HepG2 (cell line): Measurements from ENCODE around the gene PPEF2. TPM values are rescaled to one million over a fixed set of nuclear protein-coding genes. Genes with fewer than 3 reads are reported as not detected.

ENCODE experiments used
- ATAC-seq: fragments of 200-7000 bp; cut with Tn5 transposase; 3 replicates; pipeline ENCODE4 v1.9.1; 2020; ENCODE audit warnings: mild to moderate bottlenecking, moderate library complexity
- BruUV-seq: library from RNA; stranded (reverse); fragments of 400-500 nt; replicated peaks from 2 replicates; lab custom pipeline; 2021; lab: Mats Ljungman, UMichigan
- CTCF ChIA-PET: fragments of 300-600 bp; formaldehyde crosslinking; extraction: SDS; loops from one replicate; lab custom pipeline; 2021; ENCODE audit warnings: low total read pairs, inconsistent platforms, low intra/inter-chr PET ratio; lab: Yijun Ruan, JAX
- POLR2A ChIA-PET: fragments of 350-600 bp; sonication (Branson Sonifier 250); formaldehyde crosslinking; loops from one replicate; lab custom pipeline; 2020; ENCODE audit warnings: antibody characterized with exemption, inconsistent platforms; lab: Yijun Ruan, JAX
- DNase-seq: peaks from one replicate; pipeline ENCODE4 v3.0.0-alpha.2; 2015; ENCODE audit warnings: low spot score
- FAIRE-seq: peaks from 3 replicates; lab custom pipeline; 2011; peaks lifted over from hg19 to GRCh38; lab: Jason Lieb, UNC
- H2AFZ ChIP-seq: one replicate; pipeline ENCODE4 v1.6.1; 2011; ENCODE audit warnings: low read length, inconsistent platforms
- H3K27ac ChIP-seq: fragments of 300-600 bp; 3 replicates; pipeline ENCODE4 v1.8.0; 2011; ENCODE audit warnings: mixed run types, mild to moderate bottlenecking, mixed read lengths, low read length, inconsistent platforms; ENCODE audit not compliant: insufficient read depth; ENCODE audit errors: extremely low read length
- H3K27me3 ChIP-seq, 2 experiments: fragments of 200-600 bp in 1 of 2; 2 replicates in 1 of 2; 3 replicates in 1 of 2; pipeline versions ENCODE4 v1.6.0 to v1.8.0; 2011; ENCODE audit warnings: low read length in 2 of 2, mild to moderate bottlenecking in 2 of 2, moderate library complexity in 2 of 2, inconsistent platforms in 1 of 2; ENCODE audit not compliant: insufficient read depth in 2 of 2, control insufficient read depth in 1 of 2
- H3K36me3 ChIP-seq, 2 experiments: fragments of 200-600 bp in 1 of 2; replicated peaks in 1 of 2; 2 replicates in 1 of 2; 3 replicates in 1 of 2; pipeline versions ENCODE4 v1.5.1 to v1.8.0; 2011; ENCODE audit warnings: low read length in 2 of 2, inconsistent platforms in 1 of 2; ENCODE audit not compliant: insufficient read depth in 2 of 2, control insufficient read depth in 1 of 2
- H3K4me1 ChIP-seq: 2 replicates; pipeline ENCODE4 v1.5.1; 2012; ENCODE audit warnings: low read length, inconsistent platforms; ENCODE audit not compliant: insufficient read depth
- H3K4me2 ChIP-seq: 2 replicates; pipeline ENCODE4 v1.6.0; 2011; ENCODE audit warnings: low read depth, low read length, inconsistent platforms
- H3K4me3 ChIP-seq, 3 experiments: fragments of 200-600 bp in 1 of 3; sonication (generic), shearing (Covaris generic) in 1 of 3; replicated peaks in 1 of 3; 2 replicates each; pipeline ENCODE4 v1.5.1; 2011 to 2016; ENCODE audit warnings: low read length in 3 of 3, inconsistent platforms in 2 of 3, low read depth in 2 of 3, mild to moderate bottlenecking in 2 of 3, control low read depth in 1 of 3, mixed read lengths in 1 of 3; ENCODE audit not compliant: insufficient read depth in 1 of 3
- H3K79me2 ChIP-seq: one replicate; pipeline ENCODE4 v1.6.1; 2011; ENCODE audit warnings: low read length, inconsistent platforms; ENCODE audit not compliant: insufficient read depth
- H3K9ac ChIP-seq: 2 replicates; pipeline ENCODE4 v1.6.0; 2011; ENCODE audit warnings: mild to moderate bottlenecking, low read depth, low read length, inconsistent platforms; ENCODE audit not compliant: insufficient read depth
- H3K9me3 ChIP-seq: 2 replicates; pipeline ENCODE4 v1.5.1; 2012; ENCODE audit warnings: mild to moderate bottlenecking, low read length
- H4K20me1 ChIP-seq: 2 replicates; pipeline ENCODE4 v1.6.0; 2011; ENCODE audit warnings: inconsistent platforms, mild to moderate bottlenecking, low read length, moderate library complexity; ENCODE audit not compliant: insufficient read depth
- CBX2 ChIP-seq, 2 experiments: fragments of 200-600 bp in 1 of 2; sonication (generic); formaldehyde crosslinking in 1 of 2; IDR thresholded peaks; 2 replicates each; pipeline versions ENCODE4 v1.7.0 to v1.8.1; 2018 to 2022; ENCODE audit warnings: low read depth in 2 of 2, low read length in 1 of 2, mild to moderate bottlenecking in 1 of 2, missing genetic modification reagents in 1 of 2
- CC2D1A ChIP-seq: sonication (generic); formaldehyde crosslinking; IDR thresholded peaks from 2 replicates; pipeline ENCODE4 v1.8.1; 2023; ENCODE audit warnings: mild to moderate bottlenecking, missing genetic modification reagents
- DR1 ChIP-seq: sonication (generic); formaldehyde crosslinking; IDR thresholded peaks from 2 replicates; pipeline ENCODE4 v1.8.0; 2021; ENCODE audit warnings: mild to moderate bottlenecking, missing genetic modification reagents, inconsistent platforms
- FOXK2 ChIP-seq: fragments of 450-650 bp; IDR thresholded peaks from 2 replicates; pipeline ENCODE4 v1.6.1; 2016
- FOXP1 ChIP-seq, 2 experiments: fragments of 450-650 bp in 1 of 2; IDR thresholded peaks; 2 replicates each; pipeline ENCODE4 v1.6.1; 2017 to 2018; ENCODE audit warnings: antibody characterized with exemption in 1 of 2
- HIVEP1 ChIP-seq: sonication (generic); formaldehyde crosslinking; IDR thresholded peaks from 2 replicates; pipeline ENCODE4 v1.4.0; 2020; ENCODE audit warnings: mild to moderate bottlenecking, missing genetic modification reagents
- KDM1A ChIP-seq: IDR thresholded peaks from 2 replicates; pipeline ENCODE4 v1.6.1; 2016; ENCODE audit warnings: missing compliant biosample characterization
- NFE2L2 ChIP-seq: fragments of 150-350 bp; IDR thresholded peaks from 2 replicates; pipeline ENCODE4 v1.6.1; 2014; ENCODE audit warnings: low read length
- PITX1 ChIP-seq: sonication (generic); formaldehyde crosslinking; IDR thresholded peaks from 2 replicates; pipeline ENCODE4 v1.5.1; 2020; ENCODE audit warnings: mild to moderate bottlenecking, missing genetic modification reagents
- SETDB1 ChIP-seq: sonication (generic); formaldehyde crosslinking; IDR thresholded peaks from 2 replicates; pipeline ENCODE4 v1.5.1; 2020; ENCODE audit warnings: missing genetic modification reagents, mild to moderate bottlenecking, borderline replicate concordance
- SOX5 ChIP-seq: IDR thresholded peaks from 2 replicates; pipeline ENCODE4 v1.6.1; 2016; ENCODE audit warnings: borderline replicate concordance
- SUZ12 ChIP-seq: fragments of 150-350 bp; IDR thresholded peaks from 2 replicates; pipeline ENCODE4 v1.6.1; 2014; ENCODE audit warnings: low read depth, low read length
- ZBTB7B ChIP-seq: sonication (generic); formaldehyde crosslinking; IDR thresholded peaks from 2 replicates; pipeline ENCODE4 v1.4.0; 2020; ENCODE audit warnings: missing genetic modification reagents
- ZIK1 ChIP-seq: sonication (generic); formaldehyde crosslinking; IDR thresholded peaks from 2 replicates; pipeline ENCODE4 v1.5.0; 2020; ENCODE audit warnings: mild to moderate bottlenecking, low read depth, missing genetic modification reagents, borderline replicate concordance
- ZNF24 ChIP-seq: fragments of 450-650 bp; IDR thresholded peaks from 2 replicates; pipeline ENCODE4 v1.6.1; 2017; ENCODE audit warnings: antibody characterized with exemption, mild to moderate bottlenecking
- ZNF720 ChIP-seq: sonication (generic); formaldehyde crosslinking; IDR thresholded peaks from 2 replicates; pipeline ENCODE4 v1.4.0; 2020; ENCODE audit warnings: missing genetic modification reagents
- WGBS: methylation state at CpG from one replicate; pipeline ENCODE4 v1.1.6; 2017; ENCODE audit warnings: low lambda C conversion rate; 5-methylcytosine and 5-hydroxymethylcytosine counted together
- in situ Hi-C: cut with HindIII; loops from 2 replicates; pipeline ENCODE4 v1.10.0; 2017; ENCODE audit warnings: low pct_unique_long_range_greater_than_20kb; ENCODE audit not compliant: extremely low pct_ligation_motif_present
- intact Hi-C: fragments of 100-400 bp; cut with micrococcal nuclease; formaldehyde crosslinking; loops from one replicate; pipeline ENCODE4 v1.10.0; 2022; ENCODE audit not compliant: unreplicated experiment
- polyA plus RNA-seq, 8 experiments: library from polyadenylated mRNA; depleted of rRNA in 3 of 8; stranded (reverse) in 7 of 8; unstranded in 1 of 8; fragments of >200 nt; fragmentation: Illumina TruSeq in 4 of 8; extraction: Trizol in 4 of 8; gene quantifications; 2 replicates each; pipeline versions ENCODE4 v1.2.1 to v1.2.3, GENCODE V29; 2011 to 2016; ENCODE audit warnings: low read depth in 4 of 8, missing spikeins in 1 of 8, mixed read lengths in 1 of 8; ENCODE audit not compliant: insufficient read depth in 1 of 8
- total RNA-seq, 5 experiments: library from RNA; depleted of rRNA; stranded (reverse); fragments of >200 nt; fragmentation: Illumina TruSeq; extraction: Trizol; gene quantifications; 2 replicates each; pipeline ENCODE4 v1.2.3, GENCODE V29; 2016; ENCODE audit warnings: low read depth in 1 of 5
- TF ChIP-seq, protein P1 (sequence below): sonication (generic); formaldehyde crosslinking; IDR thresholded peaks from 2 replicates; pipeline ENCODE4; 2020; ENCODE audit warnings: missing genetic modification reagents, mild to moderate bottlenecking, borderline replicate concordance
- TF ChIP-seq, protein P2 (sequence below): IDR thresholded peaks from 2 replicates; pipeline ENCODE4 v1.6.1; 2016; ENCODE audit warnings: control low read depth
- TF ChIP-seq, protein P3 (sequence below): sonication (generic); formaldehyde crosslinking; IDR thresholded peaks from 2 replicates; pipeline ENCODE4 v1.8.1; 2023; ENCODE audit warnings: missing genetic modification reagents, inconsistent platforms, borderline replicate concordance
- TF ChIP-seq, protein P4 (sequence below): sonication (generic); formaldehyde crosslinking; IDR thresholded peaks from 2 replicates; pipeline ENCODE4 v1.5.0; 2020; ENCODE audit warnings: missing genetic modification reagents

PPEF2 gene
- total and polyA plus RNA-seq, 2 of the 13 experiments (the other 11 are each of a cell fraction or from before 2014, with no cell fraction given), result 0.01 TPM; not detected in 1

DNA sequence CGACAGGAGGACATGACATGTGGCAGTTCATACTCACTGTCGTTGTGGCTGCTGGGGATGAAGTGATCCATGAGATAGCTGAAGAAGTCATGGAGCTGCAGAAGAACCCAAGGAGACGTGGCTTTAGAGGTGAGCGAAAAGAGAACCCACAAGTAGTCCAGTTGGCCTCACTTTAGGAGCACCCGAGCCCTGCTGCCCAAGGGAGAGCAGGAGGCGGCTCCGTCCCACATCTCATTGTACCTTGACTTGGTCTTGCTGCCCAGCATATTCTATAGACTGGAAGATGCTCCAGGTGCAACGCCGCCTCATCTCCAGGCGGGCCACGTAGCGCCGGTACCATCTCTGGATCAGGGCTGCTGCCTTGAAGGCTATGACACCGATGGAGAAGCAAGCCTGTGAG is 10.6 kb downstream of the PPEF2 start:
- H3K27ac ChIP-seq, result no peak overlapping the region
- no peaks in the 10 kb centered on the region for H4K20me1 ChIP-seq
- no peaks in the 10 kb centered on the region for H3K36me3 ChIP-seq
- H3K9me3 ChIP-seq, result no peaks in the 10 kb centered on the region
- ChIA-PET POLR2A (no interaction called here), CTCF (no interaction called here)
- WGBS, result 71% methylated on average over 7 of the region's 14 CpGs
- ATAC-seq (no peak), FAIRE-seq (no peak), DNase-seq (no peak)
- no peak overlapping the region for H3K4me2 ChIP-seq
- intact Hi-C loops (no loop called here), in situ Hi-C loops (loop anchor here (10.0 kb wide), 1 partner anchor 173 kb away; no protein-coding TSS in a partner anchor)
- no peak overlapping the region for H3K9ac ChIP-seq
- BruUV-seq, result no TSS peak
- H3K4me1 ChIP-seq, result peaks cover 7% of the 10 kb centered on the region; the same call in 1 of the 2 replicates
- H3K27me3 ChIP-seq, result peaks cover 1 to 11% of the 10 kb centered on the region in 2 experiments; a peak in 1 of 5 replicates
- no peak overlapping the region for H3K4me3 ChIP-seq
- H2AFZ ChIP-seq, result no peak overlapping the region
- H3K79me2 ChIP-seq, result no peaks in the 10 kb centered on the region
- TF ChIP-seq SOX5 (CRISPR knock-in tag) (no peak), CBX2 (IDR thresholded peaks at IDR 0.05; ENCODE audit: low read depth, low read length) (no peak), CBX2 (CRISPR knock-in tag; IDR thresholded peaks at IDR 0.05; ENCODE audit: low read depth) (no peak), ZNF720 (CRISPR knock-in tag) (no peak), ZIK1 (CRISPR knock-in tag) (no peak), ZNF24 (no peak), PITX1 (CRISPR knock-in tag) (no peak), FOXP1 (IDR thresholded peaks at IDR 0.05) (no peak), FOXP1 (CRISPR knock-in tag; IDR thresholded peaks at IDR 0.05) (no peak), DR1 (CRISPR knock-in tag) (no peak), CC2D1A (no peak), SUZ12 (no peak), SETDB1 (CRISPR knock-in tag) (no peak), NFE2L2 (no peak), KDM1A (CRISPR knock-in tag) (no peak), HIVEP1 (CRISPR knock-in tag) (no peak), ZBTB7B (CRISPR knock-in tag) (no peak), FOXK2 (no peak)
- TF ChIP-seq, protein P1, sequence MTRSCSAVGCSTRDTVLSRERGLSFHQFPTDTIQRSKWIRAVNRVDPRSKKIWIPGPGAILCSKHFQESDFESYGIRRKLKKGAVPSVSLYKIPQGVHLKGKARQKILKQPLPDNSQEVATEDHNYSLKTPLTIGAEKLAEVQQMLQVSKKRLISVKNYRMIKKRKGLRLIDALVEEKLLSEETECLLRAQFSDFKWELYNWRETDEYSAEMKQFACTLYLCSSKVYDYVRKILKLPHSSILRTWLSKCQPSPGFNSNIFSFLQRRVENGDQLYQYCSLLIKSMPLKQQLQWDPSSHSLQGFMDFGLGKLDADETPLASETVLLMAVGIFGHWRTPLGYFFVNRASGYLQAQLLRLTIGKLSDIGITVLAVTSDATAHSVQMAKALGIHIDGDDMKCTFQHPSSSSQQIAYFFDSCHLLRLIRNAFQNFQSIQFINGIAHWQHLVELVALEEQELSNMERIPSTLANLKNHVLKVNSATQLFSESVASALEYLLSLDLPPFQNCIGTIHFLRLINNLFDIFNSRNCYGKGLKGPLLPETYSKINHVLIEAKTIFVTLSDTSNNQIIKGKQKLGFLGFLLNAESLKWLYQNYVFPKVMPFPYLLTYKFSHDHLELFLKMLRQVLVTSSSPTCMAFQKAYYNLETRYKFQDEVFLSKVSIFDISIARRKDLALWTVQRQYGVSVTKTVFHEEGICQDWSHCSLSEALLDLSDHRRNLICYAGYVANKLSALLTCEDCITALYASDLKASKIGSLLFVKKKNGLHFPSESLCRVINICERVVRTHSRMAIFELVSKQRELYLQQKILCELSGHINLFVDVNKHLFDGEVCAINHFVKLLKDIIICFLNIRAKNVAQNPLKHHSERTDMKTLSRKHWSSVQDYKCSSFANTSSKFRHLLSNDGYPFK, result no peak
- TF ChIP-seq, protein P2, sequence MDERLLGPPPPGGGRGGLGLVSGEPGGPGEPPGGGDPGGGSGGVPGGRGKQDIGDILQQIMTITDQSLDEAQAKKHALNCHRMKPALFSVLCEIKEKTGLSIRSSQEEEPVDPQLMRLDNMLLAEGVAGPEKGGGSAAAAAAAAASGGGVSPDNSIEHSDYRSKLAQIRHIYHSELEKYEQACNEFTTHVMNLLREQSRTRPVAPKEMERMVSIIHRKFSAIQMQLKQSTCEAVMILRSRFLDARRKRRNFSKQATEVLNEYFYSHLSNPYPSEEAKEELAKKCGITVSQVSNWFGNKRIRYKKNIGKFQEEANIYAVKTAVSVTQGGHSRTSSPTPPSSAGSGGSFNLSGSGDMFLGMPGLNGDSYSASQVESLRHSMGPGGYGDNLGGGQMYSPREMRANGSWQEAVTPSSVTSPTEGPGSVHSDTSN (CRISPR knock-in tag), result no peak
- TF ChIP-seq, protein P3, sequence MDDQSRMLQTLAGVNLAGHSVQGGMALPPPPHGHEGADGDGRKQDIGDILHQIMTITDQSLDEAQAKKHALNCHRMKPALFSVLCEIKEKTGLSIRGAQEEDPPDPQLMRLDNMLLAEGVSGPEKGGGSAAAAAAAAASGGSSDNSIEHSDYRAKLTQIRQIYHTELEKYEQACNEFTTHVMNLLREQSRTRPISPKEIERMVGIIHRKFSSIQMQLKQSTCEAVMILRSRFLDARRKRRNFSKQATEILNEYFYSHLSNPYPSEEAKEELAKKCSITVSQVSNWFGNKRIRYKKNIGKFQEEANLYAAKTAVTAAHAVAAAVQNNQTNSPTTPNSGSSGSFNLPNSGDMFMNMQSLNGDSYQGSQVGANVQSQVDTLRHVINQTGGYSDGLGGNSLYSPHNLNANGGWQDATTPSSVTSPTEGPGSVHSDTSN (CRISPR knock-in tag), result no peak
- TF ChIP-seq, protein P4, sequence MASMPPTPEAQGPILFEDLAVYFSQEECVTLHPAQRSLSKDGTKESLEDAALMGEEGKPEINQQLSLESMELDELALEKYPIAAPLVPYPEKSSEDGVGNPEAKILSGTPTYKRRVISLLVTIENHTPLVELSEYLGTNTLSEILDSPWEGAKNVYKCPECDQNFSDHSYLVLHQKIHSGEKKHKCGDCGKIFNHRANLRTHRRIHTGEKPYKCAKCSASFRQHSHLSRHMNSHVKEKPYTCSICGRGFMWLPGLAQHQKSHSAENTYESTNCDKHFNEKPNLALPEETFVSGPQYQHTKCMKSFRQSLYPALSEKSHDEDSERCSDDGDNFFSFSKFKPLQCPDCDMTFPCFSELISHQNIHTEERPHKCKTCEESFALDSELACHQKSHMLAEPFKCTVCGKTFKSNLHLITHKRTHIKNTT (CRISPR knock-in tag), result no peak
